Vagina (tissue), 2 donors: ENCODE results near the gene ACOX3. TPM values are rescaled to one million over a fixed set of nuclear protein-coding genes. Genes with fewer than 3 reads are reported as not detected.

ENCODE experiments used
- DNase-seq, 2 donors: peaks; one replicate each; pipeline ENCODE4 v3.0.0-alpha.2; 2017; ENCODE audit errors: extremely low spot score in 2 of 2
- H3K27ac ChIP-seq: fragments of 200-600 bp; sonication (generic); one replicate; pipeline ENCODE4 v1.5.1; 2019
- H3K27me3 ChIP-seq: fragments of 200-600 bp; sonication (generic); one replicate; pipeline ENCODE4 v1.5.1; 2019
- H3K36me3 ChIP-seq, 2 donors: fragments of 200-600 bp; sonication (generic); one replicate each; pipeline ENCODE4 v1.5.1; 2017 to 2019
- H3K4me1 ChIP-seq: fragments of 200-600 bp; sonication (generic); one replicate; pipeline ENCODE4 v1.5.1; 2019
- H3K4me3 ChIP-seq, 2 donors: fragments of 200-600 bp; sonication (generic); 1 replicate in 1 of 2; 2 replicates in 1 of 2; pipeline ENCODE4 v1.5.1; 2016 to 2019
- H3K9me3 ChIP-seq: fragments of 200-600 bp; sonication (generic); one replicate; pipeline ENCODE4 v1.5.1; 2019
- POLR2A ChIP-seq, 2 donors: fragments of 450-650 bp; IDR thresholded peaks; one replicate each; pipeline ENCODE4 v1.6.1; 2017; ENCODE audit warnings: antibody characterized with exemption in 2 of 2, mild to moderate bottlenecking in 2 of 2, moderate library complexity in 2 of 2
- POLR2AphosphoS5 ChIP-seq, 2 donors: sonication (generic); formaldehyde crosslinking; IDR thresholded peaks; one replicate each; pipeline ENCODE4 v1.9.0; 2017; ENCODE audit warnings: antibody characterized with exemption in 2 of 2, mild to moderate bottlenecking in 2 of 2, low read depth in 1 of 2; ENCODE audit not compliant: insufficient read depth in 1 of 2
- intact Hi-C: fragments of 100-400 bp; cut with DNase I; formaldehyde crosslinking; loops from one replicate; pipeline ENCODE4 v1.15.1; 2023
- total RNA-seq: library from RNA; depleted of rRNA; stranded (reverse); fragments of >200 nt; gene quantifications from one replicate; pipeline ENCODE4 v1.2.3, GENCODE V29; 2016
- TF ChIP-seq, protein P1 (sequence below), 3 experiments: fragments of 450-650 bp in 2 of 3; fragments of 200-600 bp in 1 of 3; sonication (generic) in 1 of 3; IDR thresholded peaks; one replicate each; pipeline ENCODE4 v1.5.1; 2017 to 2019; ENCODE audit warnings: antibody characterized with exemption in 3 of 3, mild to moderate bottlenecking in 2 of 3, moderate library complexity in 2 of 3

ACOX3 gene
- total RNA-seq, 1 donor from 2014 or later, result 46.9 TPM

DNA sequence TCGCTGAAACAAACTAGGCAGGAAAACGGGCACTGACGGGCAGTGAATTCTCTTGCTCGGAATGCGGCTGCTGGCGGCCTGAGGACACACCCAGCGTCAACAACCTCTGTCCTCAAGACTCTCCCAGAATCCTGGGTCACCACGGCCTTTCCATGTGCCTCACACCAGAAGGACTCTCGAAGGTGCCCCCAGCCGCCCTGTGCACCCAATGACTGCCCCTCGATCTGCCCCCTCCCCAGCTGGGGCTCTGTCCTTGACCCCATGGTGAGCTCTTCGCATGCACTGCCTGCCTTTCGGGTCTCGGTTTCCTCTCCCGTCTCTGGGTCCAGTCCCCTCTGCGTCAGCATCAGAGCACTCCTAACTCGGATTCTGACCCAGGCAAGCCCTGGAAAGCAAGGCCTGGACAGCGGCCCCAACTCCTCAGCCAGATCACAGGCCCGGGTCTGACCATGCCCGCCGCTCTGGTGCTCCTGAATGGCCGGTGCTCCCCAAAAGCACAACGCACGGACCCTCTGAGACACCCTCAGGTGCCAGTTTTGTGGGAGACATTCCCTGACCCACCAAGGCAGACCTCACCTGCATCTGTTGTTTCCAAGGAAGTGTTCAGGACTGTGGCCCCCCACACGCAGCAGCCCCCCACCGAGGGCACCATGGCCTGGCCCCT lies 56.0 kb downstream of the ACOX3 start:
- Histone ChIP-seq H3K36me3 (peaks cover 0 to 46% of the 10 kb centered on the region in 2 donors), H3K4me3 (no peak overlapping the region), H3K27me3 (no peaks in the 10 kb centered on the region), H3K4me1 (no peaks in the 10 kb centered on the region), H3K9me3 (no peaks in the 10 kb centered on the region), H3K27ac (no peak overlapping the region)
- intact Hi-C loops, result no loop called here
- TF ChIP-seq, protein P1, sequence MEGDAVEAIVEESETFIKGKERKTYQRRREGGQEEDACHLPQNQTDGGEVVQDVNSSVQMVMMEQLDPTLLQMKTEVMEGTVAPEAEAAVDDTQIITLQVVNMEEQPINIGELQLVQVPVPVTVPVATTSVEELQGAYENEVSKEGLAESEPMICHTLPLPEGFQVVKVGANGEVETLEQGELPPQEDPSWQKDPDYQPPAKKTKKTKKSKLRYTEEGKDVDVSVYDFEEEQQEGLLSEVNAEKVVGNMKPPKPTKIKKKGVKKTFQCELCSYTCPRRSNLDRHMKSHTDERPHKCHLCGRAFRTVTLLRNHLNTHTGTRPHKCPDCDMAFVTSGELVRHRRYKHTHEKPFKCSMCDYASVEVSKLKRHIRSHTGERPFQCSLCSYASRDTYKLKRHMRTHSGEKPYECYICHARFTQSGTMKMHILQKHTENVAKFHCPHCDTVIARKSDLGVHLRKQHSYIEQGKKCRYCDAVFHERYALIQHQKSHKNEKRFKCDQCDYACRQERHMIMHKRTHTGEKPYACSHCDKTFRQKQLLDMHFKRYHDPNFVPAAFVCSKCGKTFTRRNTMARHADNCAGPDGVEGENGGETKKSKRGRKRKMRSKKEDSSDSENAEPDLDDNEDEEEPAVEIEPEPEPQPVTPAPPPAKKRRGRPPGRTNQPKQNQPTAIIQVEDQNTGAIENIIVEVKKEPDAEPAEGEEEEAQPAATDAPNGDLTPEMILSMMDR (IDR thresholded peaks at IDR 0.05), result no peak
- TF ChIP-seq POLR2AphosphoS5 (IDR thresholded peaks at IDR 0.05; ENCODE audit: insufficient read depth in 1 of 2, low read depth in 1 of 2), result no peak
- no peak for DNase-seq

DNA sequence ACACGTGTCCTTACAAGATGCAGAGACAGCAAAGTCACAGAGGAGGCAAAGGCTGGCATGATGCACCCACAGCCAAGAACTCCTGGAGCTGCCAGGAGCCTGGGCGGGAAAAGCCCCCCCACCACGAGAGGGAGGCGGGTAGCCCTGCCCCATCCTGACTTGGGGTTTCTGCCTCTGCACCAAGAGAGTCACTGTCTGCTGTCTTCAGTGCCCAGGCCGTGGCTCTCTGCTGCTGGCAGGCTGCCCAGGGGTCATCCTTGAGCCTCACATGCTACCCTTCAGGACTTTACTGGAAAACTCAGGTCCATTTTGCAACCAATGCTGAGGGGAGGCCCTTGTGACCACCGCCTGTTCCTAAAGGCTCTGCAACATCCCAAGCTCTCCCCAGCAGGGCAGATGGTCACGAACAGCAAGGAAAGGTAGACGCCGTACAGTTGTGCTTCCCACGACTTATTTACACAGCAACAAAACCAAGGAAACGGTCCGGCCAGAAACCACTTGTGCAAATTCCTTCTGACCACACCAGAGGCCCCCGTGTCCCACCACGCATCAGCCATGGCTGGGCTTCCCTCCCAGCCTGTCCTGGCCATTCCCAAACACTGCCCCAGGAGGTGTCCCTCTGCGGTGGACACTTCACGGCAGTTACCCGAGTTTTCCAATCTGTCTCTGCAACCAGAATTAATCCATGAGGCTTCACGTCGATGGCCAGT lies 56.9 kb downstream of the ACOX3 start:
- TF ChIP-seq POLR2A (IDR thresholded peaks at IDR 0.05) (no peak), POLR2AphosphoS5 (IDR thresholded peaks at IDR 0.05; ENCODE audit: insufficient read depth in 1 of 2, low read depth in 1 of 2) (no peak)
- TF ChIP-seq, protein P1 (IDR thresholded peaks at IDR 0.05), result no peak
- Histone ChIP-seq H3K36me3 (peaks cover 0 to 38% of the 10 kb centered on the region in 2 donors), H3K27ac (no peak overlapping the region), H3K27me3 (no peaks in the 10 kb centered on the region), H3K9me3 (no peaks in the 10 kb centered on the region), H3K4me3 (no peak overlapping the region), H3K4me1 (no peaks in the 10 kb centered on the region)
- DNase-seq, result no peak
- intact Hi-C loops, result no loop called here

DNA sequence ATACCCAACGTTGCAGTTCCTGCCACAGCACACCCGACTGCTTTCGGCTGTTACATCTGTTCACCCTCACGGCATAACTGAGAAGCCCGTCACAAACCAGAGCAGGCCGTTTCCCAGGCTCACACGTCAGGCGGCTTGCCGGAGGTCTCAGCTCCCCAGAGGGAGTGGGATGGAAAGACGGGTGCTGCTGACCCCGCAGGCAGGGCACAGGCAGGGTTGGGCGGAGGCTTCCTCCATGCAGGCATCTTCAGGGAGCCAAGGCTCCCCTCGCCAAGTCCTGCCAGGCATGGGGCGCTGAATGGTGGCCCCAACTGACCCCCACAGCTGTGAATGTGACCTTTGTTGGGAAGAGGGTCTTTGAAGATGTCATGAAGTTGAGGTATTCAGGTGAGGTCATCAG lies 57.5 kb downstream of the ACOX3 start:
- Histone ChIP-seq H3K27ac (no peak overlapping the region), H3K36me3 (peaks cover 0 to 32% of the 10 kb centered on the region in 2 donors), H3K27me3 (no peaks in the 10 kb centered on the region), H3K4me1 (no peaks in the 10 kb centered on the region), H3K9me3 (no peaks in the 10 kb centered on the region), H3K4me3 (no peak overlapping the region)
- intact Hi-C loops, result no loop called here
- TF ChIP-seq, protein P1 (IDR thresholded peaks at IDR 0.05), result no peak
- TF ChIP-seq POLR2AphosphoS5 (IDR thresholded peaks at IDR 0.05; ENCODE audit: insufficient read depth in 1 of 2, low read depth in 1 of 2), result no peak
- no peak for DNase-seq

DNA sequence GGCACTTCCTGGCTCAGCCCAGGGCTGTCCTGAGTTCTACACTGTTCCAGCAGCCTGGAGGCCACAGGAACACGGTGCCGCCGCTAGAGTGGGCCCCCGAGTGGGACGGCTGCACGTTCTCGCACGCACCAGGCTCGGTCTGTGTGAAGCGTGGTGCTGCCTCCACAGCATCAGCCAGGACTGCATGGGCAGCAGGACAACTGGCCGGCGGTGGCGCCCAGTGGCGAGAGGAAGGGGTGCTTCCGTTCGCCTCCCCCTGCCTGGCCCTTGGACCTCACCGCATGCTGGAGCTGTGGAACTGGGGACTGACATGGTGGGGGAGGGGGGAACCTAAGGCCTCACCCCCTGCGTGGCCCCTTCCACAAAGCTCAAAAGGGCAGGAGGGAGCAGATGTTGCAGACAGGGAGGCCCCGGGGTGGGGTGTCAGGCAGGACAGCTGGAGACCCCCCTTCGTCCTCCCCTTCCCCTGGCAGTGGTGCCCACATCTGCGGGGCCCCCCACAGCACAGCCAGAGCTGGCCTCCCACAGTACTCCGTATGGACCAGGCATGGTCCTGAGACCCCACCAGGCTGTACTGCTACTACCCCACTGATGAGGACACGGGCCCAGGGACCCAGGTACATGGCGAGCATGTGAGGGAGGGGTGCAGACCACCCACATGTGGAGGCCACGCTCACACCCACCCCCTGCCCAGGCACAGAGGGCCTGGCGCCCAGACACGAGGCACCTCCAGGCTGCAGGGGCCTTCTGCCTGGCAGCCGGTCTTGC lies 58.5 kb downstream of the ACOX3 start:
- intact Hi-C loops, result no loop called here
- Histone ChIP-seq H3K4me3 (no peak overlapping the region), H3K9me3 (no peaks in the 10 kb centered on the region), H3K27ac (no peak overlapping the region), H3K4me1 (no peaks in the 10 kb centered on the region), H3K27me3 (no peaks in the 10 kb centered on the region), H3K36me3 (peaks cover 0 to 22% of the 10 kb centered on the region in 2 donors)
- DNase-seq, result no peak
- TF ChIP-seq, protein P1 (IDR thresholded peaks at IDR 0.05), result no peak
- TF ChIP-seq POLR2AphosphoS5 (IDR thresholded peaks at IDR 0.05; ENCODE audit: insufficient read depth in 1 of 2, low read depth in 1 of 2), result no peak
- no peak for TF ChIP-seq POLR2A (IDR thresholded peaks at IDR 0.05)
